Lower leg skin (tissue), 3 donors: Measurements from ENCODE around the gene FEZF2.

ENCODE experiments used
- POLR2A ChIP-seq, 2 donors: fragments of 450-650 bp; IDR thresholded peaks; one replicate each; pipeline ENCODE4 v1.6.1; 2016 to 2017; ENCODE audit warnings: antibody characterized with exemption in 2 of 2, mild to moderate bottlenecking in 1 of 2, moderate library complexity in 1 of 2
- TF ChIP-seq, protein P1 (sequence below), 3 donors: fragments of 450-650 bp; IDR thresholded peaks; one replicate each; pipeline ENCODE4 v1.5.1; 2016; ENCODE audit warnings: antibody characterized with exemption in 3 of 3, mild to moderate bottlenecking in 3 of 3, moderate library complexity in 2 of 3

DNA sequence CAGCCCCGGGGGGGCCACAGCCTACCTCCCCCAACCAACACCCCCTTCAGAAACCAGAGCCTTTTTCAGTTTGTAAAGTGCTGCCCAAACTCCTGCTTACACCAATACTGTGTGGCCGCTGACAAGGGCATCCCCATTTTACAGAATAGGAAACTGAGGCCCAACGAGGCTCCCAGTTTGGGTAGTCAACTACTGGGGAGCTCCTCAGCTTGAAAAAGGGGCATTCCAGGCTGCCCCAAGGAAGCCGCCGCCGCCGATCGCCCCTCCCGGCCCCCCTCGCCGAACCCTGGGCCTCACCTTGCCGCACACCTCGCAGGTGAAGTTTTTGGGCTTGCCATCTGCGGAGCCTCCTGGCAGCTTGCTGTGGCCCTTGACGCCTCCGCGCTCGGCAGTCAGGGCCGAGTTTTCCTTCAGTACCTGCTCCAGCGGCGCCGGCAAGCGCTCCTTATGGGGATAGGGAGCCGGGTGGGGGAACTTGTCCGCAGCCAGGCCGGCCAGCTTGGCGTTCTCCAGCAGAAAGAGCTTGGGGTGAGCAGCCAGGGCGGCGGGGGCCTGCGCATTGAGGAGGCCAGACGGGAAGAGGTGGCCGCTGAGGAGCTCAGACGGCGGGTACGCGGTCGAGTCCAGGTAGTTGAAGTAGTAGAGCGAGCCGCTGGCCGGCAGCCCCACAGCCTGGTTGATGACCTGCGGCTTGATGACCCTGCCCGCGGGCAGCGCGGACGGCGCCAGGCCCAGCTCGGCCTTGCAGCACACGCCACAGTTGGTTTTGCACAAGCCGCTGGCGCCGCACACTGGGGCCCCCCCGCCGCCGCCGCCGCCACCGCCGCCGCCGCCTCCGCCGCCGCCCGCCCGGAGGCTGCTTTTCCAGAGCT lies 1.4 kb downstream of the FEZF2 start:
- no peak for TF ChIP-seq POLR2A (IDR thresholded peaks at IDR 0.05)
- TF ChIP-seq, protein P1, sequence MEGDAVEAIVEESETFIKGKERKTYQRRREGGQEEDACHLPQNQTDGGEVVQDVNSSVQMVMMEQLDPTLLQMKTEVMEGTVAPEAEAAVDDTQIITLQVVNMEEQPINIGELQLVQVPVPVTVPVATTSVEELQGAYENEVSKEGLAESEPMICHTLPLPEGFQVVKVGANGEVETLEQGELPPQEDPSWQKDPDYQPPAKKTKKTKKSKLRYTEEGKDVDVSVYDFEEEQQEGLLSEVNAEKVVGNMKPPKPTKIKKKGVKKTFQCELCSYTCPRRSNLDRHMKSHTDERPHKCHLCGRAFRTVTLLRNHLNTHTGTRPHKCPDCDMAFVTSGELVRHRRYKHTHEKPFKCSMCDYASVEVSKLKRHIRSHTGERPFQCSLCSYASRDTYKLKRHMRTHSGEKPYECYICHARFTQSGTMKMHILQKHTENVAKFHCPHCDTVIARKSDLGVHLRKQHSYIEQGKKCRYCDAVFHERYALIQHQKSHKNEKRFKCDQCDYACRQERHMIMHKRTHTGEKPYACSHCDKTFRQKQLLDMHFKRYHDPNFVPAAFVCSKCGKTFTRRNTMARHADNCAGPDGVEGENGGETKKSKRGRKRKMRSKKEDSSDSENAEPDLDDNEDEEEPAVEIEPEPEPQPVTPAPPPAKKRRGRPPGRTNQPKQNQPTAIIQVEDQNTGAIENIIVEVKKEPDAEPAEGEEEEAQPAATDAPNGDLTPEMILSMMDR (IDR thresholded peaks at IDR 0.05) = no peak
